ENCODE data around the gene PARPBP.
"Not testable (repeated sequence)": the region's sequence is repeated elsewhere in the genome, so short reads cannot be mapped to it uniquely, and the experiment has no call there.

- not testable (repeated sequence) for TF ChIP-seq CTCF (IDR thresholded peaks at IDR 0.05); EZH2 (IDR thresholded peaks at IDR 0.05; ENCODE audit: borderline replicate concordance, insufficient read depth, low read depth, low read length, poor library complexity, severe bottlenecking)
These were observed 120.9 kb downstream of the PARPBP start for GRCh38 chr12:102240859-102241258.

Data from B cell (primary cell).